Loucy (cell line): ENCODE measurements around the gene P2RX7.
"Not testable (repeated sequence)": the region's sequence is repeated elsewhere in the genome, so short reads cannot be mapped to it uniquely, and the experiment has no call there.

Experiments
- H2AFZ ChIP-seq: fragments of 200-600 bp; sonication (generic); 2 replicates; pipeline ENCODE4 v1.6.0; 2016; ENCODE audit warnings: antibody characterized with exemption, mild to moderate bottlenecking, low read length, moderate library complexity
- H3F3A ChIP-seq: fragments of 200-600 bp; 2 replicates; pipeline ENCODE4 v1.6.0; 2016; ENCODE audit warnings: antibody characterized with exemption, low read depth, mild to moderate bottlenecking
- H3K27me3 ChIP-seq: fragments of 200-600 bp; sonication (generic); 2 replicates; pipeline ENCODE4 v1.6.1; 2014; ENCODE audit warnings: low read length, mild to moderate bottlenecking; ENCODE audit not compliant: insufficient read depth, poor library complexity, severe bottlenecking
- H3K36me3 ChIP-seq: fragments of 200-600 bp; sonication (generic); 2 replicates; pipeline ENCODE4 v1.6.1; 2016; ENCODE audit warnings: low read length; ENCODE audit not compliant: insufficient read depth
- H3K4me1 ChIP-seq: fragments of 200-600 bp; sonication (generic); 2 replicates; pipeline ENCODE4 v1.5.1; 2014; ENCODE audit warnings: low read length, mild to moderate bottlenecking; ENCODE audit not compliant: insufficient read depth, poor library complexity, severe bottlenecking
- H3K4me2 ChIP-seq: fragments of 200-600 bp; sonication (generic); 2 replicates; pipeline ENCODE4 v1.6.0; 2014; ENCODE audit warnings: antibody characterized with exemption, low read length, low read depth, mild to moderate bottlenecking; ENCODE audit not compliant: poor library complexity, severe bottlenecking
- H3K4me3 ChIP-seq: fragments of 200-600 bp; sonication (generic); 2 replicates; pipeline ENCODE4 v1.5.1; 2014; ENCODE audit warnings: low read length, mild to moderate bottlenecking, mixed read lengths; ENCODE audit not compliant: poor library complexity, severe bottlenecking
- H3K79me2 ChIP-seq: fragments of 200-600 bp; sonication (generic); 2 replicates; pipeline ENCODE4 v1.6.1; 2014; ENCODE audit warnings: low read length; ENCODE audit not compliant: insufficient read depth
- H3K9ac ChIP-seq: fragments of 200-600 bp; sonication (generic); 2 replicates; pipeline ENCODE4 v1.6.0; 2014; ENCODE audit warnings: mild to moderate bottlenecking, low read depth, low read length, moderate library complexity; ENCODE audit not compliant: poor library complexity, severe bottlenecking
- H3K9me2 ChIP-seq: fragments of 200-600 bp; sonication (generic); replicated peaks from 2 replicates; pipeline ENCODE4 v1.6.1; 2016; ENCODE audit warnings: low read depth, low read length, mixed read lengths
- H3K9me3 ChIP-seq: fragments of 200-600 bp; sonication (generic); 2 replicates; pipeline ENCODE4 v1.6.1; 2014; ENCODE audit warnings: mild to moderate bottlenecking, antibody characterized with exemption, low read length, low read depth; ENCODE audit not compliant: insufficient read depth
- H4K20me1 ChIP-seq: fragments of 200-600 bp; sonication (generic); 2 replicates; pipeline ENCODE4 v1.6.0; 2014; ENCODE audit warnings: antibody characterized with exemption, low read length, mild to moderate bottlenecking; ENCODE audit not compliant: insufficient read depth, poor library complexity, severe bottlenecking
- EZH2phosphoT487 ChIP-seq: fragments of 200-600 bp; IDR thresholded peaks from 2 replicates; pipeline ENCODE4 v1.6.1; 2018; ENCODE audit warnings: antibody characterized with exemption, mild to moderate bottlenecking, moderate library complexity, borderline replicate concordance
- TF ChIP-seq, protein P1 (sequence below): fragments of 200-600 bp; sonication (generic); conservative IDR thresholded peaks from 2 replicates; pipeline ENCODE4 v1.5.1; 2014; ENCODE audit warnings: mild to moderate bottlenecking, antibody characterized with exemption, low read length

P2RX7 gene

DNA sequence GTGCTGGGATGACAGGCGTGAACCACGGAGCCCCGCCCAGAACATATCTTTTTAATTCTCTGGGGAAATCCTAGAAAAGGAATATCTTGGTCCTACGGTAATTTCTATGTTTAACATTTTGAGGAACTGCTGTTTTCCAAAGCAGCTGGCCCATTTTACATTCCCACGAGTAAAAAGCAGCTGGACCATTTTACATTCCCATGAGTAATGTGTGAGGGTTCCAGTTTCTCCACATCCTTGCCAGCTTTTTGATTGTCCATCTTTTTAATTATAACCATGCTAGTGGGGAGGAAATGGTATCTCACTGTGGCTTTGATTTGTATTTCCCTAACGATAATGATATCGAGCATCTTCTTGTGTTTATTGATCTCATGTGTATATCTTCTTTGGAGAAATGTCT is 72.8 kb downstream of the P2RX7 start:
- Histone ChIP-seq H3K4me3 (no peak overlapping the region), H2AFZ (no peak overlapping the region), H3K9me2 (no peaks in the 10 kb centered on the region), H3F3A (no peaks in the 10 kb centered on the region), H3K9me3 (no peaks in the 10 kb centered on the region), H3K4me1 (peaks cover 1% of the 10 kb centered on the region), H3K79me2 (peaks cover 3% of the 10 kb centered on the region; the same call in 1 of the 2 replicates), H3K9ac (no peak overlapping the region), H3K27me3 (no peaks in the 10 kb centered on the region), H3K4me2 (no peak overlapping the region), H4K20me1 (no peaks in the 10 kb centered on the region), H3K36me3 (no peaks in the 10 kb centered on the region)
- TF ChIP-seq, protein P1, sequence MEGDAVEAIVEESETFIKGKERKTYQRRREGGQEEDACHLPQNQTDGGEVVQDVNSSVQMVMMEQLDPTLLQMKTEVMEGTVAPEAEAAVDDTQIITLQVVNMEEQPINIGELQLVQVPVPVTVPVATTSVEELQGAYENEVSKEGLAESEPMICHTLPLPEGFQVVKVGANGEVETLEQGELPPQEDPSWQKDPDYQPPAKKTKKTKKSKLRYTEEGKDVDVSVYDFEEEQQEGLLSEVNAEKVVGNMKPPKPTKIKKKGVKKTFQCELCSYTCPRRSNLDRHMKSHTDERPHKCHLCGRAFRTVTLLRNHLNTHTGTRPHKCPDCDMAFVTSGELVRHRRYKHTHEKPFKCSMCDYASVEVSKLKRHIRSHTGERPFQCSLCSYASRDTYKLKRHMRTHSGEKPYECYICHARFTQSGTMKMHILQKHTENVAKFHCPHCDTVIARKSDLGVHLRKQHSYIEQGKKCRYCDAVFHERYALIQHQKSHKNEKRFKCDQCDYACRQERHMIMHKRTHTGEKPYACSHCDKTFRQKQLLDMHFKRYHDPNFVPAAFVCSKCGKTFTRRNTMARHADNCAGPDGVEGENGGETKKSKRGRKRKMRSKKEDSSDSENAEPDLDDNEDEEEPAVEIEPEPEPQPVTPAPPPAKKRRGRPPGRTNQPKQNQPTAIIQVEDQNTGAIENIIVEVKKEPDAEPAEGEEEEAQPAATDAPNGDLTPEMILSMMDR: no peak
- TF ChIP-seq EZH2phosphoT487: no peak

DNA sequence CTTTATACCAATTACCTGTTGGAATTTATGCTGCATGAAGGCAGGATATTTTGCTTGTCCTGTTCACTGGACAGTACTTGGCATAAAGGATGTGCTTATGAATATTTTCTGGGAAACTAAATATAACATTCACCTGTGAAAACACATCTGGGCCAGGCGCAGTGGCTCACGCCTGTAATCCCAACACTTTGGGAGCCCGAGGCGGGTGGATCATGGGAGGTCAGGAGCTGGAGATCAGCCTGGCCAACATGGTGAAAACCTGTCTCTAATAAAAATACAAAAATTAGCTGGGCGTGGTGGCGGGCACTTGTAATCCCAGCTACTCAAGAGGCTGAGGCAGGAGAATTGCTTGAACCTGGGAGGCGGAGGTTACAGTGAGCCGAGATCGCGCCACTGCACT is 75.9 kb downstream of the P2RX7 start:
- H3K4me3 ChIP-seq, H3K9me2 ChIP-seq, H3F3A ChIP-seq, H3K9ac ChIP-seq, H3K27me3 ChIP-seq, H3K9me3 ChIP-seq, H4K20me1 ChIP-seq, H2AFZ ChIP-seq, H3K4me2 ChIP-seq, H3K36me3 ChIP-seq: not testable (repeated sequence)
- Histone ChIP-seq H3K4me1 (peaks cover 12% of the 10 kb centered on the region), H3K79me2 (peaks cover 30% of the 10 kb centered on the region)

DNA sequence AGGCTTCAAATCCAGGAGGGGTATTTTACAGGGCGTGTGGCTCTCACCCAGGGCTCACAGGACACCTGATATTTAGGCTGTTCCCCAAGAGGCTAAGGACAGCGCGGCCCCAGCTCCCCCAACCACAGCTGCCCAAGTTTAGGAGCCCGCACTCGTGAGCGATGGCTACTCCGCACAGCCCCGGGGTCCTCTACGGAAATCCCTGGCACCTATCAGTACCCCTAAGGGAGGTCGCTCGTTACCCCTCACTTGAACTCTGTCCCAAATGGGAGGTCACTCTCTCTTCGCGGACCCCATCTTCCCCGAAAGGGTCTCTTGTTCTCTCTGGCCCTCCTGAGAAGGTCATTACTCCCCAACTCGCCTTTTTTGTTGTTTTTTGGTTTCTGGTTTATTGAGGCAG is 76.5 kb downstream of the P2RX7 start:
- Histone ChIP-seq H3K27me3 (no peaks in the 10 kb centered on the region), H3K9me2 (no peaks in the 10 kb centered on the region), H3K4me3 (peak overlapping the region; percentile 81), H2AFZ (peak overlapping the region; percentile 91; the same call in 1 of the 2 replicates), H3K9ac (peak overlapping the region; percentile 78), H4K20me1 (no peaks in the 10 kb centered on the region), H3F3A (no peaks in the 10 kb centered on the region), H3K79me2 (peaks cover 31% of the 10 kb centered on the region), H3K4me2 (peak overlapping the region; percentile 83), H3K36me3 (no peaks in the 10 kb centered on the region), H3K4me1 (peaks cover 13% of the 10 kb centered on the region), H3K9me3 (no peaks in the 10 kb centered on the region)
- no peak for TF ChIP-seq EZH2phosphoT487
- TF ChIP-seq, protein P1: no peak
